Parathyroid adenoma (tissue), 2 donors: ENCODE measurements around the gene NIPSNAP2.

Experiments used
- H2AFZ ChIP-seq: fragments of 300-600 bp; sonication (generic); one replicate; pipeline ENCODE4 v1.7.0; 2017; ENCODE audit warnings: antibody characterized with exemption, mild to moderate bottlenecking
- H3K27ac ChIP-seq: fragments of 300-600 bp; sonication (generic); one replicate; pipeline ENCODE4 v1.7.0; 2017
- H3K27me3 ChIP-seq: fragments of 300-600 bp; sonication (generic); one replicate; pipeline ENCODE4 v1.7.0; 2017; ENCODE audit warnings: low read length; ENCODE audit not compliant: control insufficient read depth, insufficient read depth
- H3K36me3 ChIP-seq: fragments of 300-600 bp; sonication (generic); one replicate; pipeline ENCODE4 v1.7.0; 2017; ENCODE audit warnings: low read length; ENCODE audit not compliant: control insufficient read depth, insufficient read depth
- H3K4me1 ChIP-seq: fragments of 300-600 bp; sonication (generic); one replicate; pipeline ENCODE4 v1.7.0; 2017; ENCODE audit warnings: control low read depth
- H3K4me2 ChIP-seq: fragments of 300-600 bp; sonication (generic); one replicate; pipeline ENCODE4 v1.7.0; 2017; ENCODE audit warnings: low read length
- H3K4me3 ChIP-seq: fragments of 300-600 bp; sonication (generic); one replicate; pipeline ENCODE4 v1.7.0; 2017; ENCODE audit warnings: low read depth, low read length
- H3K79me2 ChIP-seq: fragments of 300-600 bp; sonication (generic); one replicate; pipeline ENCODE4 v1.7.0; 2017; ENCODE audit warnings: control low read depth
- H3K9ac ChIP-seq: fragments of 300-600 bp; sonication (generic); one replicate; pipeline ENCODE4 v1.7.0; 2017; ENCODE audit warnings: mild to moderate bottlenecking
- H3K9me3 ChIP-seq: fragments of 300-600 bp; sonication (generic); one replicate; pipeline ENCODE4 v1.7.0; 2017; ENCODE audit warnings: low read length; ENCODE audit not compliant: control insufficient read depth
- TF ChIP-seq, protein P1 (sequence below): fragments of 300-600 bp; sonication (generic); IDR thresholded peaks from one replicate; pipeline ENCODE4 v1.7.0; 2017; ENCODE audit warnings: antibody characterized with exemption, mild to moderate bottlenecking
- donor health status: primary hyperparathyroidism.

The NIPSNAP2 gene

DNA sequence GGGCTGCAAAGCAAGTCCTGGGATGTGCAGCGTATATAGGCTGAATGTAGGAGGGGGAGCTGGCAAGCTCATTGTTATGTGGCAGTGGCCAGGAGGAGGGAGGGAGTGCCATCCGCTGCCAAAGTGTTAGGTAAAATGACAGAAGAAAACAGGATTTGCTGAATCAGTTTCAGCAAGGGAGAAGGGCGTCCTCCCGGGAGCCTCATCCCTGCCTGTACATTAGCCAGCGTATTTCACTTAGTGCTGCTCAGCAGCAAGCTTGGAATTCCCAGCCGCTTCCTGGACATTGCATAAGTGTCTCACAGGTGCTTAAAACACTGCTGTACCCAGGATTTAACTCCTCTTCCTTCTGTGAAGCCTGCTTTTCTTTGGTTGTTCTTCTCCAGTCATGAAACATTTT, 2.5 kb downstream of the NIPSNAP2 start:
- no peaks in the 10 kb centered on the region for H3K36me3 ChIP-seq
- H3K4me2 ChIP-seq: no peak overlapping the region
- H2AFZ ChIP-seq: no peak overlapping the region
- peaks cover 14% of the 10 kb centered on the region for H3K4me1 ChIP-seq
- H3K27me3 ChIP-seq: no peaks in the 10 kb centered on the region
- H3K9ac ChIP-seq: no peak overlapping the region
- peaks cover 29% of the 10 kb centered on the region for H3K79me2 ChIP-seq
- no peaks in the 10 kb centered on the region for H3K9me3 ChIP-seq
- no peak overlapping the region for H3K27ac ChIP-seq
- no peak overlapping the region for H3K4me3 ChIP-seq
- TF ChIP-seq, protein P1, sequence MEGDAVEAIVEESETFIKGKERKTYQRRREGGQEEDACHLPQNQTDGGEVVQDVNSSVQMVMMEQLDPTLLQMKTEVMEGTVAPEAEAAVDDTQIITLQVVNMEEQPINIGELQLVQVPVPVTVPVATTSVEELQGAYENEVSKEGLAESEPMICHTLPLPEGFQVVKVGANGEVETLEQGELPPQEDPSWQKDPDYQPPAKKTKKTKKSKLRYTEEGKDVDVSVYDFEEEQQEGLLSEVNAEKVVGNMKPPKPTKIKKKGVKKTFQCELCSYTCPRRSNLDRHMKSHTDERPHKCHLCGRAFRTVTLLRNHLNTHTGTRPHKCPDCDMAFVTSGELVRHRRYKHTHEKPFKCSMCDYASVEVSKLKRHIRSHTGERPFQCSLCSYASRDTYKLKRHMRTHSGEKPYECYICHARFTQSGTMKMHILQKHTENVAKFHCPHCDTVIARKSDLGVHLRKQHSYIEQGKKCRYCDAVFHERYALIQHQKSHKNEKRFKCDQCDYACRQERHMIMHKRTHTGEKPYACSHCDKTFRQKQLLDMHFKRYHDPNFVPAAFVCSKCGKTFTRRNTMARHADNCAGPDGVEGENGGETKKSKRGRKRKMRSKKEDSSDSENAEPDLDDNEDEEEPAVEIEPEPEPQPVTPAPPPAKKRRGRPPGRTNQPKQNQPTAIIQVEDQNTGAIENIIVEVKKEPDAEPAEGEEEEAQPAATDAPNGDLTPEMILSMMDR: no peak

- H3K4me3 ChIP-seq: no peak overlapping the region
- peaks cover 9% of the 10 kb centered on the region for H3K4me1 ChIP-seq
- no peak overlapping the region for H3K9ac ChIP-seq
- H3K27me3 ChIP-seq: no peaks in the 10 kb centered on the region
- H3K27ac ChIP-seq: no peak overlapping the region
- no peaks in the 10 kb centered on the region for H3K9me3 ChIP-seq
- H2AFZ ChIP-seq: no peak overlapping the region
- TF ChIP-seq, protein P1: no peak
- H3K79me2 ChIP-seq: peaks cover 39% of the 10 kb centered on the region
- H3K36me3 ChIP-seq: no peaks in the 10 kb centered on the region
- H3K4me2 ChIP-seq: no peak overlapping the region
Measured at GRCh38 chr7:55969391-55969790, 5.0 kb downstream of the NIPSNAP2 start.

DNA sequence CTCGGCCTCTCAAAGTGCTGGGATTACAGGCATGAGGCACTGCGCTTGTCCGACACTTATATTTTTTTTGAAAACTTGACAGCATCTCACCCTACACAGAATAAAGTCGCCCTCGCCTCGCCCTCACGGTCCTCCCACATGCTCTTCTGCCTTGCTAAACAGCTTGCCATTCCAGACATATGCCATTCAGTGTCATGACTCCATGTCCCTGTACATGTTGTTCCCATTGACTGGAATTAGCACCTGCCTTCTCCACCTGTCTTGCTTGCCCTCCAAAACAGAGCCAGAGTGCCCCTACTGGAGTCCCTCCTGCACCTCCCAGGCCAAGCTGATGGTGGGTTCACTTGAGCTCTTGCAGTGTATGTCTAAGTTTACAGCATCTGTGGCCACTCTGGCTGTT, 6.2 kb downstream of the NIPSNAP2 start:
- Histone ChIP-seq H3K9me3 (no peaks in the 10 kb centered on the region), H3K9ac (no peak overlapping the region), H2AFZ (no peak overlapping the region), H3K36me3 (no peaks in the 10 kb centered on the region), H3K27ac (no peak overlapping the region), H3K79me2 (peaks cover 43% of the 10 kb centered on the region), H3K4me2 (no peak overlapping the region), H3K27me3 (no peaks in the 10 kb centered on the region), H3K4me1 (peaks cover 9% of the 10 kb centered on the region), H3K4me3 (no peak overlapping the region)
- TF ChIP-seq, protein P1: no peak

DNA sequence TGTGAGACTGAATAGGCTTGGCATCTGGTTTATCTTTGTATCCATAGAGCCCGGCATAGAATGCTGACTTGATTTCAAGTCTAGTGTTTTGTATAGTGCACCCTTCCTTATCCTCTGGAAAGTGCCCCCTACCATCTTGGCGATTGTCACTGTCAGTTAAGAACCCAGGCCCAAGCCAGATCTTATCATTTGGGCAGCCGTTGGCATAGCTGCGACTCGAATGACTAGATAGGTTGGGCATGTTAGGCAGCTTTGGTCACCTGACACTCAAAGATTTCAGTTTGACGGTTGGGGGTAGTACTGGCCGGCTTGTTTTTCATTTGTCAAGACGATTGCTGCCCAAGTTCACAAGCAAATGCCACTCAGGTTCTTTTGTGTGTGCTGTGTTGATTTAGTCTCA, 6.6 kb downstream of the NIPSNAP2 start:
- Histone ChIP-seq H2AFZ (peak overlapping the region; percentile 25), H3K4me3 (no peak overlapping the region), H3K36me3 (no peaks in the 10 kb centered on the region), H3K27ac (no peak overlapping the region), H3K4me2 (no peak overlapping the region), H3K9ac (no peak overlapping the region), H3K79me2 (peaks cover 39% of the 10 kb centered on the region), H3K27me3 (no peaks in the 10 kb centered on the region), H3K4me1 (peaks cover 9% of the 10 kb centered on the region), H3K9me3 (no peaks in the 10 kb centered on the region)
- TF ChIP-seq, protein P1: no peak

DNA sequence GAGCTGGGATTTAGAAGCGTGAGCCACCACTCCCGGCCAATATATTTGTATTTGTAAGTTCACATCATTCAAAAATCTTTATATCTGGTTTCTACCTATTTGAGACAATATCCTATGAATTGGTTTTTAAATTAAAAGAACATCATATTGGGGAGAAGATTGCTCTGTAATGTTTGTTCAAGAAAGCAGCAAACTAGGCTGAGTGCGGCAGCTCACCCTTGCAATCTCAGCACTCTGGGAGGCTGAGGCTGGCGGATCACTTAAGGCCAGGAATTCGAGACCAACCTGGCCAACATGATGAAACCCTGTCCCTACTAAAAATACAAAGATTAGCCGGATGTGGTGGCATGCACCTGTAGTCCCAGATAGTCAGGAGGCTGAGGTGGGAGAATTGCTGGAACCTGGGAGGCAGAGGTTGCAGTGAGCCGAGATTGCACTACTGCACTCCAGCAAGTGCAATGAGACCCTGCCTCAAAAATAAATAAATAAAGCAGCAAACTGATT, 9.4 kb downstream of the NIPSNAP2 start:
- TF ChIP-seq, protein P1: no peak
- Histone ChIP-seq H3K27me3 (no peaks in the 10 kb centered on the region), H3K4me2 (no peak overlapping the region), H2AFZ (no peak overlapping the region), H3K9ac (no peak overlapping the region), H3K36me3 (no peaks in the 10 kb centered on the region), H3K4me1 (peaks cover 13% of the 10 kb centered on the region), H3K4me3 (no peak overlapping the region), H3K9me3 (no peaks in the 10 kb centered on the region), H3K79me2 (peaks cover 37% of the 10 kb centered on the region), H3K27ac (no peak overlapping the region)
